HK-2 (cell line): ENCODE measurements around the gene PSMD10.

Experiments used
- DNase-seq: peaks from one replicate; pipeline ENCODE4 v3.0.0-alpha.2; 2018; ENCODE audit not compliant: unreplicated experiment

PSMD10 gene

GRCh38 chrX:108091264-108091877, at the start of gene PSMD10, which contains the start of gene ATG4A:
Gene PSMD10, minus strand, starts transcription at chrX:108091542. Its CDS starts 22 bp downstream, at chrX:108091520.
Gene ATG4A, plus strand, starts transcription at chrX:108091778. Its CDS starts 49 bp downstream, at chrX:108091827.
- DNase-seq: peak; percentile 95

GRCh38 chrX:108138814-108139702, 47.7 kb upstream of the PSMD10 start:
- no peak for DNase-seq

- no peak for DNase-seq
These were observed 43.4 kb upstream of the PSMD10 start for GRCh38 chrX:108134724-108135123.

- DNase-seq: no peak
These were observed 41.5 kb upstream of the PSMD10 start for GRCh38 chrX:108132876-108133275.

GRCh38 chrX:108132034-108132433, 40.7 kb upstream of the PSMD10 start:
- DNase-seq: no peak

GRCh38 chrX:108131471-108131870, 40.1 kb upstream of the PSMD10 start:
- no peak for DNase-seq

- no peak for DNase-seq
These were observed 39.5 kb upstream of the PSMD10 start for GRCh38 chrX:108130889-108131288.

GRCh38 chrX:108127152-108127551, 35.8 kb upstream of the PSMD10 start:
- no peak for DNase-seq

- DNase-seq: no peak
These were observed 35.3 kb upstream of the PSMD10 start for GRCh38 chrX:108126661-108127060.

GRCh38 chrX:108123591-108124366, 32.4 kb upstream of the PSMD10 start:
- DNase-seq: no peak

GRCh38 chrX:108122748-108123147, 31.4 kb upstream of the PSMD10 start:
- no peak for DNase-seq

- DNase-seq: no peak
These were observed 29.9 kb upstream of the PSMD10 start for GRCh38 chrX:108121291-108121690.

GRCh38 chrX:108117988-108118387, 26.6 kb upstream of the PSMD10 start:
- DNase-seq: no peak

GRCh38 chrX:108114541-108114940, 23.2 kb upstream of the PSMD10 start:
- DNase-seq: no peak

GRCh38 chrX:108105473-108105872, 14.1 kb upstream of the PSMD10 start:
- DNase-seq: no peak

GRCh38 chrX:108097380-108097779, 6.0 kb upstream of the PSMD10 start:
- no peak for DNase-seq

- no peak for DNase-seq
These were observed 543 bp upstream of the PSMD10 start for GRCh38 chrX:108091878-108092291.

- DNase-seq: no peak
These were observed 665 bp downstream of the PSMD10 start for GRCh38 chrX:108090491-108091263.

GRCh38 chrX:108088511-108088910, 2.8 kb downstream of the PSMD10 start:
- no peak for DNase-seq

GRCh38 chrX:108087792-108088191, 3.5 kb downstream of the PSMD10 start:
- no peak for DNase-seq

GRCh38 chrX:108081110-108081509, 10.2 kb downstream of the PSMD10 start:
- no peak for DNase-seq
